H1 (cell line): ENCODE measurements around the gene BFSP2. TPM values are rescaled to one million over a fixed set of nuclear protein-coding genes. Genes with fewer than 3 reads are reported as not detected.

Experiments
- CTCF ChIA-PET: fragments of 300-600 bp; sonication (Branson Sonifier 250); formaldehyde crosslinking; loops from one replicate; lab custom pipeline; 2021; ENCODE audit not compliant: partially characterized antibody; lab: Charles Lee
- POLR2A ChIA-PET: fragments of 300-600 bp; sonication (Branson Sonifier 250); formaldehyde crosslinking; loops from one replicate; lab custom pipeline; 2021; ENCODE audit warnings: inconsistent platforms; ENCODE audit not compliant: partially characterized antibody; lab: Charles Lee
- DNase-seq, 2 experiments: peaks; one replicate each; pipeline versions ENCODE4 v3.0.0 to v3.0.0-alpha.2; 2010 to 2022; ENCODE audit warnings: low spot score in 2 of 2, low read depth in 1 of 2, mixed read lengths in 1 of 2
- FAIRE-seq: peaks from 2 replicates; lab custom pipeline; 2011; peaks lifted over from hg19 to GRCh38; lab: Jason Lieb, UNC
- H2AFZ ChIP-seq: 2 replicates; pipeline ENCODE4 v1.8.1; 2012; ENCODE audit warnings: low read length, inconsistent platforms
- H2AK5ac ChIP-seq: 2 replicates; pipeline ENCODE4 v1.6.1; 2013; ENCODE audit warnings: low read depth, low read length
- H2BK120ac ChIP-seq: replicated peaks from 2 replicates; pipeline ENCODE3; 2013; ENCODE audit warnings: low read depth, low read length, inconsistent platforms
- H2BK12ac ChIP-seq: 2 replicates; pipeline ENCODE4 v1.6.1; 2013; ENCODE audit warnings: low read depth, low read length
- H2BK15ac ChIP-seq: 2 replicates; pipeline ENCODE4 v1.6.1; 2013; ENCODE audit warnings: low read length
- H2BK20ac ChIP-seq: 2 replicates; pipeline ENCODE4 v1.6.1; 2013; ENCODE audit warnings: low read length
- H2BK5ac ChIP-seq: 2 replicates; pipeline ENCODE4 v1.6.1; 2013; ENCODE audit warnings: low read depth, low read length
- H3K14ac ChIP-seq: 2 replicates; pipeline ENCODE4 v1.6.1; 2013; ENCODE audit warnings: inconsistent platforms; ENCODE audit not compliant: insufficient read length
- H3K18ac ChIP-seq: 2 replicates; pipeline ENCODE4 v1.6.1; 2013; ENCODE audit warnings: low read length; ENCODE audit errors: extremely low read depth
- H3K23ac ChIP-seq: 2 replicates; pipeline ENCODE4 v1.6.1; 2013; ENCODE audit warnings: inconsistent platforms; ENCODE audit not compliant: insufficient read length
- H3K23me2 ChIP-seq: 2 replicates; pipeline ENCODE4 v1.6.1; 2013; ENCODE audit warnings: low read depth, low read length
- H3K27ac ChIP-seq: 2 replicates; pipeline ENCODE4 v1.6.1; 2011; ENCODE audit warnings: low read depth, low read length, inconsistent platforms
- H3K27me3 ChIP-seq, 4 experiments: replicated peaks in 1 of 4; 1 replicate in 1 of 4; 2 replicates in 3 of 4; pipeline versions ENCODE4 v1.6.1 to v1.8.1; 2011 to 2013; ENCODE audit warnings: low read length in 3 of 4, mild to moderate bottlenecking in 3 of 4, inconsistent platforms in 2 of 4, mixed read lengths in 2 of 4, moderate library complexity in 1 of 4; ENCODE audit not compliant: control insufficient read depth in 3 of 4, insufficient read depth in 3 of 4; ENCODE audit errors: extremely low read depth in 1 of 4
- H3K36me3 ChIP-seq, 4 experiments: 2 replicates each; pipeline versions ENCODE4 v1.6.1 to v1.8.1; 2011 to 2013; ENCODE audit warnings: mild to moderate bottlenecking in 4 of 4, low read length in 3 of 4, moderate library complexity in 2 of 4, control low read depth in 1 of 4, inconsistent platforms in 1 of 4; ENCODE audit not compliant: insufficient read depth in 4 of 4, control insufficient read depth in 2 of 4
- H3K4ac ChIP-seq: replicated peaks from 2 replicates; pipeline ENCODE3; 2013; ENCODE audit warnings: low read length, low read depth, mixed read lengths, inconsistent platforms; ENCODE audit not compliant: insufficient read length
- H3K4me1 ChIP-seq, 4 experiments: replicated peaks in 1 of 4; 1 replicate in 1 of 4; 2 replicates in 3 of 4; pipeline versions ENCODE4 v1.6.1 to v1.8.1; 2011 to 2013; ENCODE audit warnings: low read length in 3 of 4, inconsistent platforms in 2 of 4, mixed read lengths in 1 of 4; ENCODE audit not compliant: insufficient read depth in 4 of 4, control insufficient read depth in 3 of 4
- H3K4me2 ChIP-seq, 2 experiments: 2 replicates each; pipeline versions ENCODE4 v1.6.1 to v1.8.1; 2011 to 2013; ENCODE audit warnings: low read depth in 2 of 2, low read length in 2 of 2, control low read depth in 1 of 2, inconsistent platforms in 1 of 2, mild to moderate bottlenecking in 1 of 2; ENCODE audit not compliant: insufficient read depth in 1 of 2
- H3K4me3 ChIP-seq, 4 experiments: fragments of 200-600, 300-600 bp in 1 of 4; sonication (generic), shearing (Covaris generic), sonication (Bioruptor Twin) in 1 of 4; 2 replicates each; pipeline versions ENCODE4 v1.5.1 to v1.8.1; 2011 to 2016; ENCODE audit warnings: low read length in 4 of 4, low read depth in 3 of 4, control low read depth in 2 of 4, inconsistent platforms in 2 of 4, mild to moderate bottlenecking in 2 of 4, mixed read lengths in 1 of 4, moderate library complexity in 1 of 4; ENCODE audit not compliant: insufficient read depth in 2 of 4; ENCODE audit errors: extremely low read depth in 1 of 4
- H3K56ac ChIP-seq: replicated peaks from 2 replicates; pipeline ENCODE3; 2013; ENCODE audit warnings: low read depth, mild to moderate bottlenecking, mixed read lengths, low read length, inconsistent platforms; ENCODE audit not compliant: insufficient read length
- H3K79me1 ChIP-seq: 2 replicates; pipeline ENCODE4 v1.6.1; 2013; ENCODE audit warnings: low read depth, low read length, control low read depth
- H3K79me2 ChIP-seq, 2 experiments: 2 replicates each; pipeline versions ENCODE4 v1.6.1 to v1.8.1; 2012 to 2013; ENCODE audit warnings: low read length in 2 of 2, mild to moderate bottlenecking in 2 of 2, inconsistent platforms in 1 of 2; ENCODE audit not compliant: insufficient read depth in 2 of 2, control insufficient read depth in 1 of 2
- H3K9ac ChIP-seq, 4 experiments: replicated peaks in 1 of 4; 1 replicate in 1 of 4; 2 replicates in 3 of 4; pipeline versions ENCODE4 v1.6.1 to v1.8.1; 2011 to 2013; ENCODE audit warnings: low read depth in 3 of 4, low read length in 3 of 4, control low read depth in 2 of 4, mild to moderate bottlenecking in 2 of 4, moderate library complexity in 2 of 4, inconsistent platforms in 1 of 4; ENCODE audit errors: extremely low read depth in 1 of 4
- H3K9me3 ChIP-seq, 2 experiments: 2 replicates each; pipeline versions ENCODE4 v1.6.1 to v1.8.1; 2012 to 2013; ENCODE audit warnings: mild to moderate bottlenecking in 2 of 2, moderate library complexity in 2 of 2, control low read depth in 1 of 2, inconsistent platforms in 1 of 2, low read depth in 1 of 2, low read length in 1 of 2, mixed read lengths in 1 of 2; ENCODE audit not compliant: insufficient read depth in 2 of 2
- H4K20me1 ChIP-seq, 2 experiments: replicated peaks in 1 of 2; 2 replicates each; pipeline versions ENCODE3 to v1.8.1; 2011 to 2013; ENCODE audit warnings: inconsistent platforms in 2 of 2, low read length in 2 of 2, mild to moderate bottlenecking in 1 of 2; ENCODE audit not compliant: insufficient read depth in 2 of 2, control insufficient read depth in 1 of 2
- H4K5ac ChIP-seq: 2 replicates; pipeline ENCODE4 v1.6.1; 2013; ENCODE audit warnings: low read length, low read depth, mixed read lengths, inconsistent platforms; ENCODE audit not compliant: insufficient read length
- H4K8ac ChIP-seq: 2 replicates; pipeline ENCODE4 v1.8.0; 2013; ENCODE audit warnings: mild to moderate bottlenecking, moderate library complexity, low read length, inconsistent platforms; ENCODE audit not compliant: insufficient read depth; ENCODE audit errors: extremely low read depth
- H4K91ac ChIP-seq: replicated peaks from 2 replicates; pipeline ENCODE3; 2013; ENCODE audit warnings: low read length, mixed read lengths, inconsistent platforms; ENCODE audit not compliant: insufficient read length
- ASH2L ChIP-seq: fragments of 200-600, 300-600 bp; sonication (generic); IDR thresholded peaks from one replicate; pipeline ENCODE4 v1.7.1; 2017; ENCODE audit warnings: low read length
- CHD1 ChIP-seq: IDR thresholded peaks from 2 replicates; pipeline ENCODE4 v1.6.1; 2012; ENCODE audit warnings: low read depth, low read length, improper control_type of control experiment
- CTBP2 ChIP-seq: IDR thresholded peaks from 2 replicates; pipeline ENCODE4 v1.7.0; 2011; ENCODE audit warnings: borderline replicate concordance, mild to moderate bottlenecking, moderate library complexity, mixed read lengths, low read length; ENCODE audit not compliant: insufficient read depth, insufficient read length
- EGR1 ChIP-seq: IDR thresholded peaks from 2 replicates; pipeline ENCODE4 v1.6.1; 2011; ENCODE audit warnings: low read depth, low read length, borderline replicate concordance
- JUN ChIP-seq: IDR thresholded peaks from 2 replicates; pipeline ENCODE4 v1.6.1; 2011; ENCODE audit warnings: low read depth, mild to moderate bottlenecking, improper control_type of control experiment, low read length
- MAFK ChIP-seq: IDR thresholded peaks from 2 replicates; pipeline ENCODE4 v1.6.1; 2012; ENCODE audit warnings: low read depth, mild to moderate bottlenecking, improper control_type of control experiment, low read length
- NANOG ChIP-seq: IDR thresholded peaks from 2 replicates; pipeline ENCODE4 v1.6.1; 2011; ENCODE audit warnings: low read length, low read depth, mild to moderate bottlenecking, inconsistent platforms; ENCODE audit not compliant: insufficient read depth, poor library complexity, severe bottlenecking
- POLR2A ChIP-seq, 2 experiments: IDR thresholded peaks; 1 replicate in 1 of 2; 2 replicates in 1 of 2; pipeline ENCODE4 v1.6.1; 2011; ENCODE audit warnings: low read depth in 2 of 2, low read length in 2 of 2, mild to moderate bottlenecking in 2 of 2; ENCODE audit errors: control extremely low read depth in 1 of 2
- POLR2AphosphoS5 ChIP-seq: IDR thresholded peaks from 2 replicates; pipeline ENCODE4 v1.6.1; 2011; ENCODE audit warnings: low read depth, low read length
- POU5F1 ChIP-seq: IDR thresholded peaks from 2 replicates; pipeline ENCODE4 v1.6.1; 2011; ENCODE audit warnings: low read depth, mild to moderate bottlenecking, low read length, moderate library complexity
- RFX5 ChIP-seq: IDR thresholded peaks from 2 replicates; pipeline ENCODE4 v1.6.1; 2011; ENCODE audit warnings: low read depth, low read length, improper control_type of control experiment, borderline replicate concordance
- RXRA ChIP-seq: IDR thresholded peaks from 2 replicates; pipeline ENCODE4 v1.6.1; 2011; ENCODE audit warnings: low read depth, mild to moderate bottlenecking, low read length, moderate library complexity; ENCODE audit not compliant: insufficient read depth
- SAP30 ChIP-seq: fragments of 300-600 bp; sonication (generic); IDR thresholded peaks from 2 replicates; pipeline ENCODE4 v1.7.1; 2012; ENCODE audit warnings: low read length, moderate library complexity, mild to moderate bottlenecking, inconsistent platforms; ENCODE audit not compliant: insufficient read depth, insufficient replicate concordance
- SIX5 ChIP-seq: IDR thresholded peaks from 2 replicates; pipeline ENCODE4 v1.6.1; 2011; ENCODE audit warnings: mild to moderate bottlenecking, low read depth, low read length
- SUZ12 ChIP-seq: fragments of 200-600 bp; sonication (generic); IDR thresholded peaks from 2 replicates; pipeline ENCODE4 v1.6.1; 2012; ENCODE audit warnings: mild to moderate bottlenecking, inconsistent platforms, low read length, moderate library complexity, mixed read lengths
- TAF1 ChIP-seq: IDR thresholded peaks from 2 replicates; pipeline ENCODE4 v1.6.1; 2011; ENCODE audit warnings: mild to moderate bottlenecking, low read depth, low read length
- WGBS, 2 experiments: shearing (Covaris generic) in 1 of 2; methylation state at CpG; one replicate each; pipeline versions ENCODE4 v1.1.6 to v1.1.7; 2013 to 2015; ENCODE audit warnings: low lambda C conversion rate in 2 of 2, mixed read lengths in 2 of 2, inconsistent platforms in 1 of 2, low coverage in 1 of 2, missing lambda C conversion rate in 1 of 2; ENCODE audit not compliant: insufficient replicate concordance in 2 of 2, insufficient coverage in 1 of 2, insufficient read length in 1 of 2; ENCODE audit errors: extremely low coverage in 1 of 2, missing lambda C conversion rate in 1 of 2; 5-methylcytosine and 5-hydroxymethylcytosine counted together
- polyA plus RNA-seq, 7 experiments: library from polyadenylated mRNA; depleted of rRNA in 3 of 7; stranded (reverse) in 5 of 7; unstranded in 2 of 7; fragments of >200 nt in 5 of 7; fragments of 200-250 nt in 2 of 7; gene quantifications; 1 replicate in 5 of 7; 2 replicates in 1 of 7; 4 replicates in 1 of 7; pipeline versions ENCODE4 v1.2.1 to v1.2.3, GENCODE V29; 2011 to 2013; ENCODE audit warnings: missing spikeins in 2 of 7, mixed read lengths in 2 of 7
- total RNA-seq: library from RNA; stranded (reverse); fragmentation: NEBNext Ultra II Directional; extraction: Animal tissue kit (Norgen Biotek cat#: 25700); gene quantifications from 2 replicates; pipeline ENCODE4 v1.2.1, GENCODE V29; 2021

BFSP2 gene
- total and polyA plus RNA-seq, 2 of the 8 experiments (the other 6 are each of a cell fraction or from before 2014, with no cell fraction given) = not detected

- POLR2A ChIA-PET = no interaction called here
- Histone ChIP-seq H3K4me1 (no peaks in the 10 kb centered on the region), H3K14ac (no peak overlapping the region), H4K5ac (no peak overlapping the region), H4K91ac (no peak overlapping the region), H3K4me3 (no peak overlapping the region), H3K4ac (no peak overlapping the region), H3K79me1 (no peaks in the 10 kb centered on the region), H2BK20ac (no peak overlapping the region), H3K18ac (no peak overlapping the region), H2BK120ac (no peak overlapping the region), H3K23ac (no peak overlapping the region), H3K23me2 (no peaks in the 10 kb centered on the region), H2BK15ac (no peak overlapping the region), H2BK5ac (no peak overlapping the region), H3K27me3 (no peaks in the 10 kb centered on the region), H3K4me2 (no peak overlapping the region), H4K8ac (no peak overlapping the region), H3K9me3 (no peaks in the 10 kb centered on the region), H2AFZ (no peak overlapping the region), H3K9ac (no peak overlapping the region), H4K20me1 (no peaks in the 10 kb centered on the region), H3K27ac (no peak overlapping the region), H3K36me3 (no peaks in the 10 kb centered on the region), H3K79me2 (no peaks in the 10 kb centered on the region), H2BK12ac (no peak overlapping the region), H2AK5ac (no peak overlapping the region), H3K56ac (no peak overlapping the region)
- no peak for FAIRE-seq
- WGBS, 2 experiments = 95% methylated on average over 1 of the region's 1 CpG; no CpG with 5 or more reads in 1 of the 2 experiments
- no peak for DNase-seq
- CTCF ChIA-PET = no interaction called here
- TF ChIP-seq CHD1 = no peak
- TF ChIP-seq NANOG = no peak
- no peak for TF ChIP-seq POLR2AphosphoS5
- TF ChIP-seq POLR2A (IDR thresholded peaks at IDR 0.05; ENCODE audit: control extremely low read depth in 1 of 2, low read depth in 2 of 2, low read length in 2 of 2) = no peak
- TF ChIP-seq SUZ12 = no peak
- TF ChIP-seq JUN = no peak
- no peak for TF ChIP-seq RFX5
- TF ChIP-seq TAF1 = no peak
- TF ChIP-seq EGR1 = no peak
- TF ChIP-seq ASH2L = no peak
- TF ChIP-seq MAFK = no peak
- no peak for TF ChIP-seq SAP30
- TF ChIP-seq CTBP2 = no peak
- TF ChIP-seq POU5F1 = no peak
- no peak for TF ChIP-seq RXRA
- no peak for TF ChIP-seq SIX5
Measured at GRCh38 chr3:133442518-133442917, 42.7 kb downstream of the BFSP2 start.
